HFFc6 (cell line): ENCODE results near the gene FLNB. TPM values are rescaled to one million over a fixed set of nuclear protein-coding genes. Genes with fewer than 3 reads are reported as not detected.

Source experiments
- DNase-seq: peaks from one replicate; pipeline ENCODE4 v3.0.0-alpha.2; 2018
- H3K27ac Mint-ChIP-seq: 2 replicates; pipeline ENCODE4 v1.8.0; 2020; ENCODE audit warnings: mild to moderate bottlenecking, mixed read lengths
- H3K27me3 Mint-ChIP-seq: 2 replicates; pipeline ENCODE4 v1.8.0; 2021; ENCODE audit warnings: mild to moderate bottlenecking, moderate library complexity, mixed read lengths; ENCODE audit not compliant: insufficient read depth
- H3K36me3 Mint-ChIP-seq: 2 replicates; pipeline ENCODE4 v1.8.0; 2021; ENCODE audit warnings: low read depth, mixed read lengths
- H3K4me1 Mint-ChIP-seq: 2 replicates; pipeline ENCODE4 v1.8.0; 2020; ENCODE audit warnings: low read depth, mixed read lengths
- H3K4me3 Mint-ChIP-seq: 2 replicates; pipeline ENCODE4 v1.8.0; 2020; ENCODE audit warnings: mild to moderate bottlenecking, moderate library complexity, mixed read lengths
- H3K9me3 Mint-ChIP-seq: 2 replicates; pipeline ENCODE4 v1.8.0; 2020; ENCODE audit warnings: mild to moderate bottlenecking, mixed read lengths
- total RNA-seq, 6 experiments: library from RNA; stranded (reverse); fragmentation: NEBNext Ultra II Directional; extraction: Animal tissue kit (Norgen Biotek cat#: 25700); gene quantifications; 2 replicates in 1 of 6; 3 replicates in 5 of 6; pipeline ENCODE4 v1.2.3, GENCODE V29; 2021
- TF ChIP-seq, protein P1 (sequence below): fragments of 200-600 bp; sonication (generic); IDR thresholded peaks from 2 replicates; pipeline ENCODE4 v1.5.0; 2021; ENCODE audit warnings: antibody characterized with exemption, mild to moderate bottlenecking

FLNB gene
- total RNA-seq, 6 experiments from 2014 or later: 93.8 to 117 (median 98.7) TPM

DNA sequence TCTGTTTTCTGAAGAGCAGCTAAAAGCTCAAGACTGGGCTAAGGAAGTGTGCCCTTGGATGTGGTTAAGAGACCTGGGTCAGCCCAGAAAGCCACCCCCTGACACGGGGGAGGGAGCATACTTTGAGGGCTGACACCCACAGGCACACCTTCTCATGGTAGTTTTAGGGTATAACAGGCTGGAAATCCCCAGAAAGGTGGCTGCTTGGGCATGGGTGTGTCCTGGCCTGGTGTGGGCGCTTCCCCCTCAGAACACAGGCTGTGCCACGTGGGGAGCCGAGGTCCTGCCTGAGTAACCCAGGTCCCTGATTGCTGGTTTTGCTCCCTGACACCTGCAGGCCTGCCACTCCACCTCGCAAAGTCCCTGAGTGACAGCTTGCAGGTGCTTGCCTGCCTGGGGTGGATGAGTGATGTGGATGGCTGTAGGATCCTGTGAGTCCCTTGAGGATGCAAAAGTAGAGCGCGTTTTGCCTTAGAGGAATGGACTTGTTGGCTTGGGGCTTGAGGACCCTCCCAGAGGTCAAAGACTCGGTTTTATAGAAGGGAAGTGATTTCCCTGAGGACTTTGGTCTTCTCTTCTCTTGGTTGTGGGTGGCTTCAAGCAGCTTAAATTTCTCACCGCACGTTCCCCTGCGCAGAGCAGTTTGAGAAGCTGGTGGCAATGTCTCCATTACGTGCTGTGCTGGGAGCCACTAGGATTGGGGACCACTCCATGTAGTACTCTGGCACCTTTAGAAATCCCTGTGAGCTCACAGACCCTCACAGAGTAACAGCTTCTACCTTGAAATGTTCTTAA is 108.1 kb downstream of the FLNB start:
- DNase-seq: no peak
- Mint-ChIP-seq H3K27me3 (peaks cover 10% of the 10 kb centered on the region), H3K4me3 (no peak overlapping the region), H3K27ac (no peak overlapping the region), H3K36me3 (peaks cover 35% of the 10 kb centered on the region), H3K4me1 (peaks cover 15% of the 10 kb centered on the region), H3K9me3 (no peaks in the 10 kb centered on the region)
- TF ChIP-seq, protein P1, sequence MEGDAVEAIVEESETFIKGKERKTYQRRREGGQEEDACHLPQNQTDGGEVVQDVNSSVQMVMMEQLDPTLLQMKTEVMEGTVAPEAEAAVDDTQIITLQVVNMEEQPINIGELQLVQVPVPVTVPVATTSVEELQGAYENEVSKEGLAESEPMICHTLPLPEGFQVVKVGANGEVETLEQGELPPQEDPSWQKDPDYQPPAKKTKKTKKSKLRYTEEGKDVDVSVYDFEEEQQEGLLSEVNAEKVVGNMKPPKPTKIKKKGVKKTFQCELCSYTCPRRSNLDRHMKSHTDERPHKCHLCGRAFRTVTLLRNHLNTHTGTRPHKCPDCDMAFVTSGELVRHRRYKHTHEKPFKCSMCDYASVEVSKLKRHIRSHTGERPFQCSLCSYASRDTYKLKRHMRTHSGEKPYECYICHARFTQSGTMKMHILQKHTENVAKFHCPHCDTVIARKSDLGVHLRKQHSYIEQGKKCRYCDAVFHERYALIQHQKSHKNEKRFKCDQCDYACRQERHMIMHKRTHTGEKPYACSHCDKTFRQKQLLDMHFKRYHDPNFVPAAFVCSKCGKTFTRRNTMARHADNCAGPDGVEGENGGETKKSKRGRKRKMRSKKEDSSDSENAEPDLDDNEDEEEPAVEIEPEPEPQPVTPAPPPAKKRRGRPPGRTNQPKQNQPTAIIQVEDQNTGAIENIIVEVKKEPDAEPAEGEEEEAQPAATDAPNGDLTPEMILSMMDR: no peak

DNA sequence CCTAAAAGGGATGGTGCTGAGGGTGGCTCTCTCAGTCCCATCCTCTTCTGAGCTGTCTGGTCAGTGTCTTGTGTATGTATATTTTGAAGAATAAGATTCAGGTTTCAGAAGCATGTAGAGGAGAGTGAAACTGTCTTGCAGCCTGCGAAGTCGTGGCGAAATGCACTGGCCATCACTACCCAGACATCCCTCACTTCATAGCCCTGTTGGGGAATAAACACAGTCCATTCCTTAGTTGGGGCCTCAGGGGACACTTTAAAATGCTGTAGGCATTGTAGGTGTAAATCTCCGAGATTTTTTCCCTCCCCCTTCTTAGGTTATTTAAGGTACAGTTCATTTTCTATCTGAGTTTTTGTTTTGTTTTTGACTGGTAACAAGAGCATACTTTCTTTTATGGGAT is 108.8 kb downstream of the FLNB start:
- Mint-ChIP-seq H3K4me3 (no peak overlapping the region), H3K9me3 (no peaks in the 10 kb centered on the region), H3K36me3 (peaks cover 35% of the 10 kb centered on the region), H3K27ac (peak overlapping the region; percentile 29; the same call in 1 of the 2 replicates), H3K4me1 (peaks cover 15% of the 10 kb centered on the region), H3K27me3 (peaks cover 10% of the 10 kb centered on the region)
- no peak for DNase-seq
- TF ChIP-seq, protein P1: no peak

DNA sequence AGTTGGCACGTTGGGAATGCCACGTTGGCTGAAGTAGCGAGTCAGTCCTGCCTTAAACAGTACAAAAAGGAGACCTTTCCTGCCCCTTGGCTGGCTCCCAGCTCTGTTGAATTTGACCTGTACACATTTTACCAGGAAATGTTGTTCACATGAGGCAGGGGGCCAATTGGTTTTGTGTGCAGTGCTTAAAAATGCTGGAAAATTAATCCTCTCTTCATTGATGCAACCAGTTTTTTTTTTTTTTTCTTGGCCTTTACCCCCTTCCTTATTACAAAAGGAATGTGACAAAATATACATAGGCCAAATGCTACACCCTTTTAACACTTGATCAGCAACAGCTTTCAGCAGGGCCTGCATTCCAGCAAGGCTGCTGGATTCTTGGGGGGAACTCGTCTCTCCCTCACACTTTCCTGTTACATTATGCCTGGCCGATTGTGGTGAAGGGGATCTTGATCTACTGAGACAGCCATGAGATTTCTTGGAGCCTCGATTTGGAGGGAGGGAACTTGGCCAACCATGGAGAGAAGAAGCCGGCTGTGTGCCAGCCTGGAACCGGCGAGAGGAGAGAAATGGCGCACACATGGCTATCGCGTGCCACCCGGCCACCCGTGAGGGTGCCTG is 109.4 kb downstream of the FLNB start:
- Mint-ChIP-seq H3K27ac (peak overlapping the region; percentile 61; the same call in 1 of the 2 replicates), H3K9me3 (no peaks in the 10 kb centered on the region), H3K4me1 (peaks cover 15% of the 10 kb centered on the region), H3K36me3 (peaks cover 38% of the 10 kb centered on the region), H3K4me3 (no peak overlapping the region), H3K27me3 (peaks cover 10% of the 10 kb centered on the region)
- no peak for DNase-seq
- TF ChIP-seq, protein P1: no peak

DNA sequence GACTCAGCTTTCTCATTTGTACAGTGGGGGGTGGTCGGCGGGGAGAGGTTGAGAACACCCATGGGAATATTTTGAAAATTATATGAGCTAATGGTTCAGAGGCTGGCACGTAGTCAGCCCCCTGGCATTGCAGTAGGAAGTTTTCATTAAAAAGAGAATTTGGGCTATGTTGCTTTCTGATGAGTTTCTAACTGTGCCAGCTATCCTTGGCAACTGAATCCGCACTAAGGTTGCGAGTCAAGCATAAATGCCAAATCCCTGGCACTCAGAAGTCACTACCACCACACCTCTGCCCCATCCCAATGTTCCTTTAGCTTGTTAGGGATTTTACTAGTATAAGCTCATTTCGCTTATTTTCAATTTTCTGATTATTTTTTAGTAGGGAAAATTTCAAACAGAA is 111.0 kb downstream of the FLNB start:
- TF ChIP-seq, protein P1: no peak
- peaks cover 15% of the 10 kb centered on the region for H3K4me1 Mint-ChIP-seq
- no peak overlapping the region for H3K4me3 Mint-ChIP-seq
- no peak overlapping the region for H3K27ac Mint-ChIP-seq
- H3K36me3 Mint-ChIP-seq: peaks cover 42% of the 10 kb centered on the region
- no peak for DNase-seq
- H3K27me3 Mint-ChIP-seq: peaks cover 10% of the 10 kb centered on the region
- H3K9me3 Mint-ChIP-seq: no peaks in the 10 kb centered on the region

DNA sequence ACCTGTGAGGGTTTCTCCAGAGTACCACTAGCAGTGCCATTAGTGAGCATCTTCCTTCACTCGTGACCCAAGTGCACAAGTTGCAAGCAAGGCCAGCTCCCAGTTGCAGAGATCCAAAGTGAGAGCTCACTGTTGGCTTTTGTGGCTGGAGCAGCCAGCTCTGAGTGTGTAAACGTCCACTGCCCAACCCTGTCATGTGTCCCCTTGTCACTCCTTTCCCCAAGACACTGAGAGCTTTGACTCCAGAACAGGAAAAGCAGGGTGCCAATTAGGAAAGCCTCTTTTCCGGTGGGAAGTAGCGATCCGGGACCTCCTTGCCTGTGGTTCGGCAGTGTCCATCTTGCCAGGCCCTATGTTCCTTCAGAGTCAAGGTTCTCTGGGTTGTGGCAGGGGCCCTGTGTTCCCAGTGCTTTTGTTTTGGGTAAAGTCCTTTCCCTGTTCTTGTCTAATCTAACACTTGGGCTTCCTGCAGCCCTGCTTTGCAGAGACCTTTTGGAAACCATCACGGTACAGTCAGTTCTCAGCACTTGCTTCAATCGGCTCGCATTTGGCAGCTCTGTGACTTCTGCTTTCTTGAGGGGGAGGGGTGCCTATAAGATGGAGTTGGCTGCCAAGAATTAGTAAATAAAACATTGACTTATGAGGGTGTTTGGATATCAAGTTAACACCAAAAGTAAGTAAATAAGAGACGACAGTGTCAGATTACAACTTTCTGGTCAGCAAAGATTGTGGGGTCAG is 112.0 kb downstream of the FLNB start:
- H3K27me3 Mint-ChIP-seq: peaks cover 10% of the 10 kb centered on the region
- H3K9me3 Mint-ChIP-seq: no peaks in the 10 kb centered on the region
- peak overlapping the region; percentile 21; the same call in 1 of the 2 replicates for H3K27ac Mint-ChIP-seq
- TF ChIP-seq, protein P1: no peak
- DNase-seq: no peak
- no peak overlapping the region for H3K4me3 Mint-ChIP-seq
- H3K4me1 Mint-ChIP-seq: peaks cover 15% of the 10 kb centered on the region
- peaks cover 38% of the 10 kb centered on the region for H3K36me3 Mint-ChIP-seq
